MCF 10A (cell line): ENCODE measurements around the gene PCP4L1. TPM values are rescaled to one million over a fixed set of nuclear protein-coding genes. Genes with fewer than 3 reads are reported as not detected.

Experiments
- BruUV-seq: library from RNA; stranded (reverse); fragments of 400-500 nt; replicated peaks from 2 replicates; lab custom pipeline; 2021; lab: Mats Ljungman, UMichigan
- CTCF ChIA-PET: fragments of 300-600 bp; sonication (Branson Sonifier 250); formaldehyde crosslinking; extraction: SDS; loops from one replicate; lab custom pipeline; 2021; ENCODE audit warnings: antibody characterized with exemption, inconsistent platforms; lab: Yijun Ruan, JAX
- POLR2A ChIA-PET: fragments of 300-600, 350-650 bp; sonication (Branson Sonifier 250); formaldehyde crosslinking; extraction: SDS; loops from one replicate; lab custom pipeline; 2020; ENCODE audit warnings: antibody characterized with exemption, inconsistent platforms; lab: Yijun Ruan, JAX
- DNase-seq: peaks from one replicate; pipeline ENCODE4 v3.0.0-alpha.2; 2018; ENCODE audit not compliant: unreplicated experiment
- H3K27ac Mint-ChIP-seq: one replicate; pipeline ENCODE4 v1.8.0; 2022; ENCODE audit warnings: mild to moderate bottlenecking, low read depth, mixed read lengths; ENCODE audit not compliant: unreplicated experiment
- H3K27me3 Mint-ChIP-seq: one replicate; pipeline ENCODE4 v1.8.0; 2022; ENCODE audit warnings: mixed read lengths; ENCODE audit not compliant: insufficient read depth, unreplicated experiment
- H3K36me3 Mint-ChIP-seq: one replicate; pipeline ENCODE4 v1.8.0; 2022; ENCODE audit warnings: mild to moderate bottlenecking, moderate library complexity, mixed read lengths; ENCODE audit not compliant: insufficient read depth, unreplicated experiment
- H3K4me1 Mint-ChIP-seq: one replicate; pipeline ENCODE4 v1.8.0; 2022; ENCODE audit warnings: mixed read lengths; ENCODE audit not compliant: insufficient read depth, unreplicated experiment
- H3K4me3 Mint-ChIP-seq: one replicate; pipeline ENCODE4 v1.8.0; 2022; ENCODE audit warnings: mild to moderate bottlenecking, moderate library complexity, mixed read lengths; ENCODE audit not compliant: unreplicated experiment
- H3K9me3 Mint-ChIP-seq: one replicate; pipeline ENCODE4 v1.8.0; 2022; ENCODE audit warnings: mixed read lengths; ENCODE audit not compliant: unreplicated experiment
- CTCF ChIP-seq: fragments of 200-600 bp; IDR thresholded peaks from one replicate; pipeline ENCODE4 v1.8.0; 2022; ENCODE audit warnings: antibody characterized with exemption, mild to moderate bottlenecking; ENCODE audit not compliant: unreplicated experiment
- intact Hi-C: fragments of 100-400 bp; cut with micrococcal nuclease; formaldehyde crosslinking; loops from 2 replicates; pipeline ENCODE4 v1.14.1; 2022
- total RNA-seq: library from RNA; stranded (reverse); gene quantifications from 2 replicates; pipeline ENCODE4 v1.2.3, GENCODE V29; 2022

The PCP4L1 gene
- total RNA-seq, 1 experiment from 2014 or later: not detected

- intact Hi-C loops: loop anchor here (1.0 to 10.0 kb wide), 5 partner anchors 16 to 509 kb away; partner anchors contain the start of gene NDUFS2
- Mint-ChIP-seq H3K27me3 (no peaks in the 10 kb centered on the region), H3K27ac (peak within 1 kb of the TSS; percentile 88), H3K4me1 (peaks cover 22% of the 10 kb centered on the region), H3K9me3 (no peaks in the 10 kb centered on the region), H3K36me3 (peaks cover 22% of the 10 kb centered on the region), H3K4me3 (peak within 1 kb of the TSS; percentile 90)
- ChIA-PET POLR2A (interaction anchor here (0.6 to 6.8 kb wide), 36 partner anchors 9 to 937 kb away, joined by 3 to 81 read pairs (median 4); partner anchors contain the start of genes ADAMTS4, B4GALT3, DEDD and F11R), CTCF (interaction anchor here (0.5 to 18.5 kb wide), 56 partner anchors 8 to 1339 kb away, joined by 3 to 444 read pairs (median 5); partner anchors contain the start of genes ADAMTS4, B4GALT3, CFAP126 and FCER1G)
- TF ChIP-seq CTCF: peak; percentile 62
- BruUV-seq: no TSS peak
- DNase-seq: peak; percentile 100
Measured at GRCh38 chr1:161225534-161226319, 32.8 kb upstream of the PCP4L1 start, which contains the start of gene TOMM40L. TOMM40L (plus strand) TSS chr1:161226060; CDS start chr1:161226490, 430 bp downstream.

GRCh38 chr1:161226320-161226711, 32.2 kb upstream of the PCP4L1 start:
- no peak for TF ChIP-seq CTCF
- ChIA-PET CTCF (interaction anchor here (0.5 to 18.5 kb wide), 58 partner anchors 9 to 969 kb away, joined by 3 to 444 read pairs (median 5); partner anchors contain the start of genes ADAMTS4, CFAP126, FCER1G and NDUFS2), POLR2A (interaction anchor here (0.6 to 6.8 kb wide), 30 partner anchors 9 to 1129 kb away, joined by 3 to 81 read pairs (median 4); partner anchors contain the start of genes ADAMTS4, B4GALT3, DEDD and F11R)
- Mint-ChIP-seq H3K27ac (peak overlapping the region; percentile 88), H3K4me3 (peak overlapping the region; percentile 90), H3K9me3 (no peaks in the 10 kb centered on the region), H3K27me3 (no peaks in the 10 kb centered on the region), H3K36me3 (peaks cover 22% of the 10 kb centered on the region), H3K4me1 (peaks cover 22% of the 10 kb centered on the region)
- DNase-seq: peak; percentile 27
- intact Hi-C loops: loop anchor here (10.0 kb wide), 1 partner anchor 508 kb away; no protein-coding TSS in a partner anchor
- BruUV-seq: no TSS peak

GRCh38 chr1:161226759-161227158, 31.8 kb upstream of the PCP4L1 start:
- BruUV-seq: no TSS peak
- Mint-ChIP-seq H3K4me1 (peaks cover 22% of the 10 kb centered on the region), H3K27me3 (no peaks in the 10 kb centered on the region), H3K27ac (peak overlapping the region; percentile 88), H3K36me3 (peaks cover 22% of the 10 kb centered on the region), H3K9me3 (no peaks in the 10 kb centered on the region), H3K4me3 (peak overlapping the region; percentile 90)
- intact Hi-C loops: loop anchor here (1.0 to 10.0 kb wide), 5 partner anchors 65 to 508 kb away; partner anchors contain the start of gene SDHC
- no peak for TF ChIP-seq CTCF
- no peak for DNase-seq
- POLR2A ChIA-PET: interaction anchor here (0.5 to 6.8 kb wide), 18 partner anchors 9 to 1129 kb away, joined by 3 to 81 read pairs (median 8); partner anchors contain the start of genes B4GALT3, NDUFS2, PPOX and SDHC
- CTCF ChIA-PET: interaction anchor here (0.6 to 18.5 kb wide), 50 partner anchors 9 to 530 kb away, joined by 3 to 444 read pairs (median 6); partner anchors contain the start of genes ADAMTS4, CFAP126, FCER1G and NDUFS2
